Endothelial cell of umbilical vein (primary cell): Measurements from ENCODE around the gene SRRD. TPM values are rescaled to one million over a fixed set of nuclear protein-coding genes. Genes with fewer than 3 reads are reported as not detected.
"Not testable (repeated sequence)": the region's sequence is repeated elsewhere in the genome, so short reads cannot be mapped to it uniquely, and the experiment has no call there.

Source experiments
- BruUV-seq: library from RNA; stranded (reverse); fragments of 400-500 nt; replicated peaks from 2 replicates; lab custom pipeline; 2021; lab: Mats Ljungman, UMichigan
- CTCF ChIA-PET: fragments of 300-600, 350-600 bp; sonication (Branson Sonifier 250); formaldehyde crosslinking; loops from one replicate; lab custom pipeline; 2021; ENCODE audit warnings: antibody characterized with exemption, inconsistent platforms; lab: Charles Lee
- POLR2A ChIA-PET: fragments of 300-600, 350-600 bp; sonication (Branson Sonifier 250); formaldehyde crosslinking; loops from one replicate; lab custom pipeline; 2021; ENCODE audit warnings: antibody characterized with exemption, inconsistent platforms; lab: Charles Lee
- DNase-seq: peaks from one replicate; pipeline ENCODE4 v3.0.0-alpha.2; 2011; ENCODE audit warnings: low read depth, low spot score
- FAIRE-seq: peaks from 2 replicates; lab custom pipeline; 2011; peaks lifted over from hg19 to GRCh38; lab: Jason Lieb, UNC
- H2AFZ ChIP-seq: 2 replicates; pipeline ENCODE4 v1.6.0; 2012; ENCODE audit warnings: low read depth, low read length, control low read depth, inconsistent platforms
- H3K27ac ChIP-seq: 2 replicates; pipeline ENCODE4 v1.5.1; 2011; ENCODE audit warnings: low read depth, mild to moderate bottlenecking, control low read depth, low read length, moderate library complexity; ENCODE audit not compliant: insufficient read depth
- H3K27me3 ChIP-seq, 2 experiments: 2 replicates each; pipeline versions ENCODE4 v1.6.0 to v1.6.1; 2011; ENCODE audit warnings: low read length in 2 of 2, mixed read lengths in 1 of 2; ENCODE audit not compliant: control insufficient read depth in 2 of 2, insufficient read depth in 2 of 2
- H3K36me3 ChIP-seq, 2 experiments: 2 replicates in 1 of 2; 3 replicates in 1 of 2; pipeline ENCODE4 v1.5.1; 2011; ENCODE audit warnings: low read length in 2 of 2, mild to moderate bottlenecking in 1 of 2, moderate library complexity in 1 of 2; ENCODE audit not compliant: control insufficient read depth in 2 of 2, insufficient read depth in 2 of 2; ENCODE audit errors: extremely low read depth in 1 of 2
- H3K4me1 ChIP-seq: 3 replicates; pipeline ENCODE4 v1.5.1; 2011; ENCODE audit warnings: mild to moderate bottlenecking, low read length; ENCODE audit not compliant: control insufficient read depth, insufficient read depth; ENCODE audit errors: extremely low read depth
- H3K4me2 ChIP-seq: 2 replicates; pipeline ENCODE4 v1.6.1; 2011; ENCODE audit warnings: low read length, control low read depth, mixed read lengths; ENCODE audit not compliant: insufficient read depth
- H3K4me3 ChIP-seq, 3 experiments: fragments of 200-600 bp in 1 of 3; sonication (generic), shearing (Covaris generic) in 1 of 3; replicated peaks in 1 of 3; 2 replicates each; pipeline ENCODE4 v1.5.1; 2011 to 2016; ENCODE audit warnings: control low read depth in 3 of 3, low read length in 3 of 3, mild to moderate bottlenecking in 2 of 3, inconsistent platforms in 1 of 3, low read depth in 1 of 3, moderate library complexity in 1 of 3; ENCODE audit not compliant: insufficient read depth in 1 of 3
- H3K79me2 ChIP-seq: 2 replicates; pipeline ENCODE4 v1.6.0; 2012; ENCODE audit warnings: low read length, inconsistent platforms; ENCODE audit not compliant: control insufficient read depth, insufficient read depth
- H3K9ac ChIP-seq: replicated peaks from 2 replicates; pipeline ENCODE3; 2011; ENCODE audit warnings: low read length, control low read depth; ENCODE audit not compliant: insufficient read depth; ENCODE audit errors: extremely low read depth
- H3K9me1 ChIP-seq: replicated peaks from 3 replicates; pipeline ENCODE4 v1.6.0; 2011; ENCODE audit warnings: mild to moderate bottlenecking, low read length; ENCODE audit not compliant: control insufficient read depth, insufficient read depth; ENCODE audit errors: extremely low read depth
- H3K9me3 ChIP-seq: replicated peaks from 2 replicates; pipeline ENCODE4 v1.5.1; 2012; ENCODE audit warnings: low read length, inconsistent platforms; ENCODE audit not compliant: control insufficient read depth, insufficient read depth
- H4K20me1 ChIP-seq: replicated peaks from 2 replicates; pipeline ENCODE3; 2011; ENCODE audit warnings: mild to moderate bottlenecking, low read length; ENCODE audit not compliant: control insufficient read depth, insufficient read depth; ENCODE audit errors: extremely low read depth
- CTCF ChIP-seq, 2 donors: IDR thresholded peaks; 1 replicate in 1 of 2; 2 replicates in 1 of 2; pipeline ENCODE4 v1.5.1; 2011; ENCODE audit warnings: low read length in 2 of 2, mild to moderate bottlenecking in 2 of 2, moderate library complexity in 2 of 2, control low read depth in 1 of 2, inconsistent platforms in 1 of 2, low read depth in 1 of 2; ENCODE audit not compliant: insufficient read depth in 1 of 2; ENCODE audit errors: extremely low read depth in 1 of 2
- EZH2 ChIP-seq: IDR thresholded peaks from 2 replicates; pipeline ENCODE4 v1.6.1; 2012; ENCODE audit warnings: borderline replicate concordance, low read depth, mild to moderate bottlenecking, moderate library complexity, low read length, inconsistent platforms; ENCODE audit not compliant: severe bottlenecking
- FOS ChIP-seq: IDR thresholded peaks from 2 replicates; pipeline ENCODE4 v1.6.1; 2011; ENCODE audit warnings: mild to moderate bottlenecking, low read length, moderate library complexity, borderline replicate concordance; ENCODE audit not compliant: insufficient read depth
- GATA2 ChIP-seq: IDR thresholded peaks from 2 replicates; pipeline ENCODE4 v1.7.0; 2011; ENCODE audit warnings: low read depth, mild to moderate bottlenecking, moderate library complexity, mixed read lengths, low read length; ENCODE audit not compliant: insufficient read length, insufficient read depth
- JUN ChIP-seq: IDR thresholded peaks from 2 replicates; pipeline ENCODE4 v1.6.1; 2011; ENCODE audit warnings: borderline replicate concordance, low read depth; ENCODE audit not compliant: insufficient read length, insufficient read depth
- MAX ChIP-seq: IDR thresholded peaks from 2 replicates; pipeline ENCODE4 v1.6.1; 2011; ENCODE audit not compliant: insufficient read depth, insufficient read length
- MYC ChIP-seq: IDR thresholded peaks from one replicate; pipeline ENCODE4 v1.6.1; 2011; ENCODE audit warnings: mild to moderate bottlenecking, low read depth, low read length
- POLR2A ChIP-seq: IDR thresholded peaks from 2 replicates; pipeline ENCODE4 v1.6.1; 2012; ENCODE audit warnings: low read depth, mild to moderate bottlenecking, control low read depth, low read length
- POLR2AphosphoS5 ChIP-seq: IDR thresholded peaks from 2 replicates; pipeline ENCODE4 v1.6.1; 2012; ENCODE audit warnings: low read depth, mild to moderate bottlenecking, control low read depth, low read length, moderate library complexity; ENCODE audit not compliant: insufficient read depth
- dilution Hi-C: fragments of 300-500 bp; cut with MboI; formaldehyde crosslinking; loops from one replicate; pipeline ENCODE4 v1.15.0; 2019; ENCODE audit warnings: low sequenced_read_pairs; ENCODE audit not compliant: extremely low pct_ligation_motif_present
- intact Hi-C: fragments of 100-400 bp; cut with micrococcal nuclease; formaldehyde crosslinking; loops from one replicate; pipeline ENCODE4 v1.10.0; 2022
- polyA plus RNA-seq, 4 experiments: library from polyadenylated mRNA; depleted of rRNA in 3 of 4; stranded (reverse) in 3 of 4; unstranded in 1 of 4; fragments of >200 nt; gene quantifications; 2 replicates each; pipeline versions ENCODE4 v1.2.1 to v1.2.3, GENCODE V29; 2011 to 2012; ENCODE audit warnings: missing spikeins in 1 of 4
- total RNA-seq: library from RNA; stranded (reverse); gene quantifications from 2 replicates; pipeline ENCODE4 v1.2.3, GENCODE V29; 2021

The SRRD gene
- total and polyA plus RNA-seq, 2 donors (not counting 3 experiments of a cell fraction or from before 2014, with no cell fraction given), result 23.4 to 24.2 TPM

GRCh38 chr22:26527574-26528465, 44.1 kb downstream of the SRRD start:
- Histone ChIP-seq H3K4me1 (no peaks in the 10 kb centered on the region), H3K79me2 (no peaks in the 10 kb centered on the region)

GRCh38 chr22:26528518-26528917, 44.8 kb downstream of the SRRD start:
- H3K36me3 ChIP-seq, result peaks cover 0 to 14% of the 10 kb centered on the region in 2 experiments
- H3K27me3 ChIP-seq, H3K4me3 ChIP-seq, H3K27ac ChIP-seq, H3K4me2 ChIP-seq, H4K20me1 ChIP-seq, H3K9ac ChIP-seq, FAIRE-seq, H2AFZ ChIP-seq, POLR2A ChIA-PET, H3K4me1 ChIP-seq, H3K9me1 ChIP-seq, intact Hi-C loops, dilution Hi-C loops, H3K9me3 ChIP-seq, BruUV-seq, H3K79me2 ChIP-seq, DNase-seq: not testable (repeated sequence)
- CTCF ChIA-PET, result interaction anchor here (1.3 kb wide), 1 partner anchor 137 kb away, joined by 3 read pairs; no protein-coding TSS in a partner anchor

More at GRCh38 chr22:26527574-26528465, 44.1 kb downstream of the SRRD start:
- H3K9ac ChIP-seq, result no peak overlapping the region
- H3K4me2 ChIP-seq, result no peak overlapping the region
- peaks cover 0 to 14% of the 10 kb centered on the region in 2 experiments for H3K36me3 ChIP-seq
- H2AFZ ChIP-seq, result no peak overlapping the region
- H4K20me1 ChIP-seq, result no peaks in the 10 kb centered on the region
- dilution Hi-C loops (no loop called here), intact Hi-C loops (no loop called here)
- BruUV-seq, result no TSS peak
- no peaks in the 10 kb centered on the region for H3K27me3 ChIP-seq
- TF ChIP-seq EZH2, result no peak
- no peak for TF ChIP-seq MAX
- no peak for TF ChIP-seq GATA2
- TF ChIP-seq JUN, result no peak
- TF ChIP-seq POLR2AphosphoS5, result no peak
- TF ChIP-seq CTCF (IDR thresholded peaks at IDR 0.05; ENCODE audit: extremely low read depth in 1 of 2, insufficient read depth in 1 of 2, low read depth in 1 of 2, low read length in 2 of 2), result no peak
- TF ChIP-seq MYC, result no peak
- TF ChIP-seq FOS, result no peak
- no peak for TF ChIP-seq POLR2A
- DNase-seq, result no peak
- no peak overlapping the region for H3K27ac ChIP-seq
- no peak overlapping the region for H3K4me3 ChIP-seq
- CTCF ChIA-PET, result interaction anchor here (1.3 kb wide), 1 partner anchor 138 kb away, joined by 3 read pairs; no protein-coding TSS in a partner anchor
- POLR2A ChIA-PET, result no interaction called here
- FAIRE-seq, result no peak
- no peaks in the 10 kb centered on the region for H3K9me1 ChIP-seq
- no peaks in the 10 kb centered on the region for H3K9me3 ChIP-seq
